SK-N-SH treated with all-trans-retinoic acid at 6 μM for 48 hours (cell line): ENCODE measurements around the gene STIM2.

ENCODE experiments used
- ATAC-seq: fragments of 200-7000 bp; cut with Tn5 transposase; 3 replicates; pipeline ENCODE4 v1.9.1; 2020; ENCODE audit warnings: mild to moderate bottlenecking, moderate library complexity
- ARNTL ChIP-seq: fragments of 450-650 bp; formaldehyde crosslinking; IDR thresholded peaks from 2 replicates; pipeline ENCODE4 v1.5.0; 2020; ENCODE audit warnings: low read depth, mild to moderate bottlenecking, moderate library complexity, borderline replicate concordance
- BACH2 ChIP-seq: fragments of 250-450 bp; sonication (Bioruptor Pico); IDR thresholded peaks from 2 replicates; pipeline ENCODE4 v1.9.0; 2021; ENCODE audit warnings: mild to moderate bottlenecking, borderline replicate concordance
- CREB5 ChIP-seq: fragments of 250-450 bp; sonication (Bioruptor Pico); IDR thresholded peaks from 2 replicates; pipeline ENCODE4 v1.5.1; 2020; ENCODE audit warnings: low read depth, mild to moderate bottlenecking, moderate library complexity
- CSRNP3 ChIP-seq: fragments of 250-450 bp; sonication (Bioruptor Pico); IDR thresholded peaks from 2 replicates; pipeline ENCODE4 v1.5.1; 2021; ENCODE audit warnings: mild to moderate bottlenecking, moderate library complexity
- GLIS3 ChIP-seq: fragments of 250-450 bp; sonication (Bioruptor Pico); IDR thresholded peaks from 2 replicates; pipeline ENCODE4 v1.5.0; 2020; ENCODE audit warnings: mild to moderate bottlenecking, moderate library complexity
- ISL1 ChIP-seq: fragments of 250-450 bp; sonication (Bioruptor Pico); IDR thresholded peaks from 2 replicates; pipeline ENCODE4 v2.1.2; 2022; ENCODE audit warnings: mild to moderate bottlenecking, moderate library complexity
- OSR1 ChIP-seq: fragments of 250-450 bp; sonication (Bioruptor Pico); IDR thresholded peaks from 2 replicates; pipeline ENCODE4 v1.8.0; 2022; ENCODE audit warnings: moderate library complexity, mild to moderate bottlenecking, inconsistent platforms
- PATZ1 ChIP-seq: fragments of 250-450 bp; sonication (Bioruptor Pico); IDR thresholded peaks from 2 replicates; pipeline ENCODE4 v1.8.0; 2020; ENCODE audit warnings: mild to moderate bottlenecking, moderate library complexity, borderline replicate concordance
- POU6F1 ChIP-seq: fragments of 250-450 bp; sonication (Bioruptor Pico); IDR thresholded peaks from 2 replicates; pipeline ENCODE4 v1.8.0; 2021; ENCODE audit warnings: low read depth, mild to moderate bottlenecking, moderate library complexity, borderline replicate concordance
- PPARA ChIP-seq: fragments of 250-450 bp; sonication (Bioruptor Pico); IDR thresholded peaks from 2 replicates; pipeline ENCODE4 v1.5.0; 2020; ENCODE audit warnings: mild to moderate bottlenecking, borderline replicate concordance
- SNAI2 ChIP-seq: fragments of 250-450 bp; sonication (Bioruptor Pico); IDR thresholded peaks from 2 replicates; pipeline ENCODE4 v1.5.0; 2020; ENCODE audit warnings: mild to moderate bottlenecking, moderate library complexity
- TCF4 ChIP-seq: fragments of 250-450 bp; sonication (Bioruptor Pico); IDR thresholded peaks from 2 replicates; pipeline ENCODE4 v1.8.0; 2021; ENCODE audit warnings: mild to moderate bottlenecking, moderate library complexity, borderline replicate concordance
- TOX ChIP-seq: fragments of 250-450 bp; sonication (Bioruptor Pico); IDR thresholded peaks from 2 replicates; pipeline ENCODE4 v1.8.0; 2021; ENCODE audit warnings: mild to moderate bottlenecking, moderate library complexity, borderline replicate concordance
- ZC3H10 ChIP-seq: fragments of 250-450 bp; sonication (Bioruptor Pico); IDR thresholded peaks from 2 replicates; pipeline ENCODE4 v1.5.1; 2021; ENCODE audit warnings: mild to moderate bottlenecking, moderate library complexity
- ZFP3 ChIP-seq: fragments of 250-450 bp; sonication (Bioruptor Pico); IDR thresholded peaks from 2 replicates; pipeline ENCODE4 v1.5.0; 2020; ENCODE audit warnings: mild to moderate bottlenecking, moderate library complexity
- ZNF565 ChIP-seq: fragments of 450-650 bp; formaldehyde crosslinking; conservative IDR thresholded peaks from 2 replicates; pipeline ENCODE4 v1.5.0; 2020; ENCODE audit warnings: low read depth, mild to moderate bottlenecking, moderate library complexity
- ZNF70 ChIP-seq: fragments of 450-650 bp; formaldehyde crosslinking; IDR thresholded peaks from 2 replicates; pipeline ENCODE4 v1.5.0; 2020; ENCODE audit warnings: mild to moderate bottlenecking, moderate library complexity
- ZNF8 ChIP-seq: fragments of 450-650 bp; formaldehyde crosslinking; IDR thresholded peaks from 2 replicates; pipeline ENCODE4 v1.5.0; 2020; ENCODE audit warnings: mild to moderate bottlenecking, moderate library complexity

STIM2 gene

GRCh38 chr4:26905172-26905571 is 44.5 kb downstream of the STIM2 start:
- no peak for ATAC-seq
- TF ChIP-seq PATZ1, result no peak
- no peak for TF ChIP-seq ISL1 (CRISPR knock-in tag)

GRCh38 chr4:26907731-26908599 is 47.3 kb downstream of the STIM2 start:
- no peak for ATAC-seq
- TF ChIP-seq TCF4 (CRISPR knock-in tag) (no peak), ZNF8 (no peak), ZNF70 (CRISPR knock-in tag) (no peak), ZNF565 (CRISPR knock-in tag) (no peak), BACH2 (CRISPR knock-in tag) (no peak), POU6F1 (CRISPR knock-in tag) (no peak), ARNTL (CRISPR knock-in tag) (no peak), PPARA (CRISPR knock-in tag) (no peak), ZC3H10 (CRISPR knock-in tag) (no peak), CREB5 (CRISPR knock-in tag) (no peak), OSR1 (CRISPR knock-in tag) (no peak), TOX (no peak), PATZ1 (no peak)
- TF ChIP-seq, all 23 proteins: peak for 0

- TF ChIP-seq ZC3H10 (CRISPR knock-in tag), result no peak
- TF ChIP-seq CSRNP3 (CRISPR knock-in tag), result no peak
- TF ChIP-seq GLIS3 (CRISPR knock-in tag), result no peak
- no peak for TF ChIP-seq ZNF565 (CRISPR knock-in tag)
- TF ChIP-seq ZFP3 (CRISPR knock-in tag), result no peak
- TF ChIP-seq TOX, result no peak
- TF ChIP-seq POU6F1 (CRISPR knock-in tag), result no peak
- no peak for TF ChIP-seq PPARA (CRISPR knock-in tag)
- TF ChIP-seq TCF4 (CRISPR knock-in tag), result no peak
- no peak for TF ChIP-seq ISL1 (CRISPR knock-in tag)
- TF ChIP-seq SNAI2, result no peak
- no peak for TF ChIP-seq ARNTL (CRISPR knock-in tag)
- no peak for ATAC-seq
Observed at GRCh38 chr4:26909369-26909768, 48.7 kb downstream of the STIM2 start.
